ENCODE measurements around the gene TP53INP2. TPM values are rescaled to one million over a fixed set of nuclear protein-coding genes. Genes with fewer than 3 reads are reported as not detected.
"Not testable (repeated sequence)": the region's sequence is repeated elsewhere in the genome, so short reads cannot be mapped to it uniquely, and the experiment has no call there.

TP53INP2 gene
- total RNA-seq, 2 donors from 2014 or later, result 9.9 to 10.2 TPM

GRCh38 chr20:34709044-34709830 is 5.1 kb downstream of the TP53INP2 start:
- Mint-ChIP-seq H3K36me3 (ENCODE audit: insufficient read depth in 2 of 2) (peaks cover 0 to 2% of the 10 kb centered on the region in 2 donors), H3K27me3 (ENCODE audit: low read depth) (peaks cover 6% of the 10 kb centered on the region), H3K9me3 (no peaks in the 10 kb centered on the region), H3K27ac (peak overlapping the region; percentile 27), H3K4me1 (ENCODE audit: low read depth) (peaks cover 47% of the 10 kb centered on the region), H3K4me3 (peak overlapping the region; percentile 85 to 91)
- ATAC-seq (replicated peaks in 1 of 2) (peak; percentile 78 to 79), DNase-seq (peak; percentile 91 to 92)

- peak overlapping the region; percentile 27 for H3K27ac Mint-ChIP-seq
- H3K4me1 Mint-ChIP-seq (ENCODE audit: low read depth), result peaks cover 41% of the 10 kb centered on the region
- H3K27me3 Mint-ChIP-seq (ENCODE audit: low read depth), result peaks cover 6% of the 10 kb centered on the region
- peaks cover 1 to 2% of the 10 kb centered on the region in 2 donors for H3K36me3 Mint-ChIP-seq (ENCODE audit: insufficient read depth in 2 of 2)
- H3K9me3 Mint-ChIP-seq, result no peaks in the 10 kb centered on the region
- DNase-seq, result peak; percentile 66
- peak overlapping the region; percentile 85 to 91 for H3K4me3 Mint-ChIP-seq
- ATAC-seq (replicated peaks in 1 of 2), result peak; percentile 26 to 41
Measured at GRCh38 chr20:34709831-34710567, 5.9 kb downstream of the TP53INP2 start.

GRCh38 chr20:34710568-34710839 is 6.4 kb downstream of the TP53INP2 start:
- peaks cover 37% of the 10 kb centered on the region for H3K4me1 Mint-ChIP-seq (ENCODE audit: low read depth)
- DNase-seq, result no peak
- H3K4me3 Mint-ChIP-seq, result peak overlapping the region; percentile 83 to 90
- no peaks in the 10 kb centered on the region for H3K9me3 Mint-ChIP-seq
- peaks cover 6% of the 10 kb centered on the region for H3K27me3 Mint-ChIP-seq (ENCODE audit: low read depth)
- peak overlapping the region; percentile 14 for H3K27ac Mint-ChIP-seq
- H3K36me3 Mint-ChIP-seq (ENCODE audit: insufficient read depth in 2 of 2), result peaks cover 1 to 2% of the 10 kb centered on the region in 2 donors
- no peak for ATAC-seq (replicated peaks in 1 of 2)

GRCh38 chr20:34710861-34711574 is 6.9 kb downstream of the TP53INP2 start:
- peak overlapping the region; percentile 83 to 90 for H3K4me3 Mint-ChIP-seq
- no peak overlapping the region for H3K27ac Mint-ChIP-seq
- H3K4me1 Mint-ChIP-seq (ENCODE audit: low read depth), result peaks cover 37% of the 10 kb centered on the region
- H3K36me3 Mint-ChIP-seq (ENCODE audit: insufficient read depth in 2 of 2), result peaks cover 1 to 2% of the 10 kb centered on the region in 2 donors
- no peak for ATAC-seq (replicated peaks in 1 of 2)
- no peaks in the 10 kb centered on the region for H3K9me3 Mint-ChIP-seq
- DNase-seq, result no peak
- H3K27me3 Mint-ChIP-seq (ENCODE audit: low read depth), result peaks cover 6% of the 10 kb centered on the region

GRCh38 chr20:34711813-34712430 is 7.8 kb downstream of the TP53INP2 start:
- H3K9me3 Mint-ChIP-seq, result no peaks in the 10 kb centered on the region
- H3K27me3 Mint-ChIP-seq (ENCODE audit: low read depth), result peaks cover 6% of the 10 kb centered on the region
- ATAC-seq (replicated peaks in 1 of 2), result no peak
- H3K36me3 Mint-ChIP-seq (ENCODE audit: insufficient read depth in 2 of 2), result peaks cover 1 to 2% of the 10 kb centered on the region in 2 donors
- no peak overlapping the region for H3K27ac Mint-ChIP-seq
- no peak overlapping the region for H3K4me3 Mint-ChIP-seq
- DNase-seq, result no peak
- H3K4me1 Mint-ChIP-seq (ENCODE audit: low read depth), result peaks cover 37% of the 10 kb centered on the region

- H3K9me3 Mint-ChIP-seq, result no peaks in the 10 kb centered on the region
- H3K27ac Mint-ChIP-seq, result peak overlapping the region; percentile 2
- peaks cover 1 to 2% of the 10 kb centered on the region in 2 donors for H3K36me3 Mint-ChIP-seq (ENCODE audit: insufficient read depth in 2 of 2)
- H3K27me3 Mint-ChIP-seq (ENCODE audit: low read depth), result peaks cover 6% of the 10 kb centered on the region
- H3K4me1 Mint-ChIP-seq (ENCODE audit: low read depth), result peaks cover 37% of the 10 kb centered on the region
- no peak for ATAC-seq (replicated peaks in 1 of 2)
- H3K4me3 Mint-ChIP-seq, result no peak overlapping the region
- no peak for DNase-seq
Measured at GRCh38 chr20:34712525-34713192, 8.5 kb downstream of the TP53INP2 start.

- peak; percentile 23 to 42 for ATAC-seq (replicated peaks in 1 of 2)
- Mint-ChIP-seq H3K36me3 (ENCODE audit: insufficient read depth in 2 of 2) (peaks cover 1 to 2% of the 10 kb centered on the region in 2 donors), H3K4me3 (peak overlapping the region; percentile 2 to 18)
Measured at GRCh38 chr20:34713194-34713943, 9.2 kb downstream of the TP53INP2 start.

GRCh38 chr20:34713944-34714515 is 9.9 kb downstream of the TP53INP2 start:
- peaks cover 34% of the 10 kb centered on the region for H3K4me1 Mint-ChIP-seq (ENCODE audit: low read depth)
- H3K27me3 Mint-ChIP-seq (ENCODE audit: low read depth); DNase-seq; H3K36me3 Mint-ChIP-seq (ENCODE audit: insufficient read depth in 2 of 2); H3K27ac Mint-ChIP-seq; H3K4me3 Mint-ChIP-seq; ATAC-seq (replicated peaks in 1 of 2); H3K9me3 Mint-ChIP-seq: not testable (repeated sequence)

More at GRCh38 chr20:34713194-34713943, 9.2 kb downstream of the TP53INP2 start:
- Mint-ChIP-seq H3K4me1 (ENCODE audit: low read depth) (peaks cover 33% of the 10 kb centered on the region), H3K27ac (peak overlapping the region; percentile 6), H3K9me3 (no peaks in the 10 kb centered on the region), H3K27me3 (ENCODE audit: low read depth) (peaks cover 6% of the 10 kb centered on the region)
- peak; percentile 51 to 53 for DNase-seq

GRCh38 chr20:34715384-34715783 is 11.2 kb downstream of the TP53INP2 start:
- Mint-ChIP-seq H3K36me3 (ENCODE audit: insufficient read depth in 2 of 2) (peaks cover 1 to 2% of the 10 kb centered on the region in 2 donors), H3K4me3 (no peak overlapping the region), H3K27me3 (ENCODE audit: low read depth) (peaks cover 2% of the 10 kb centered on the region), H3K27ac (no peak overlapping the region), H3K4me1 (ENCODE audit: low read depth) (peaks cover 44% of the 10 kb centered on the region), H3K9me3 (no peaks in the 10 kb centered on the region)
- ATAC-seq (replicated peaks in 1 of 2) (no peak), DNase-seq (no peak)

GRCh38 chr20:34716921-34717229 is 12.7 kb downstream of the TP53INP2 start:
- no peak for DNase-seq
- H3K36me3 Mint-ChIP-seq (ENCODE audit: insufficient read depth in 2 of 2), result peaks cover 1 to 2% of the 10 kb centered on the region in 2 donors
- H3K9me3 Mint-ChIP-seq, result no peaks in the 10 kb centered on the region
- H3K4me1 Mint-ChIP-seq (ENCODE audit: low read depth), result peaks cover 53% of the 10 kb centered on the region
- no peaks in the 10 kb centered on the region for H3K27me3 Mint-ChIP-seq (ENCODE audit: low read depth)
- no peak overlapping the region for H3K4me3 Mint-ChIP-seq
- no peak for ATAC-seq (replicated peaks in 1 of 2)
- H3K27ac Mint-ChIP-seq, result no peak overlapping the region

- H3K27ac Mint-ChIP-seq, result no peak overlapping the region
- H3K27me3 Mint-ChIP-seq (ENCODE audit: low read depth), result no peaks in the 10 kb centered on the region
- H3K4me3 Mint-ChIP-seq, result peak overlapping the region in 1 of 2 donors; percentile 13
- no peak for DNase-seq
- peaks cover 1 to 2% of the 10 kb centered on the region in 2 donors for H3K36me3 Mint-ChIP-seq (ENCODE audit: insufficient read depth in 2 of 2)
- no peak for ATAC-seq (replicated peaks in 1 of 2)
- H3K9me3 Mint-ChIP-seq, result no peaks in the 10 kb centered on the region
- peaks cover 52% of the 10 kb centered on the region for H3K4me1 Mint-ChIP-seq (ENCODE audit: low read depth)
Measured at GRCh38 chr20:34717230-34718095, 13.3 kb downstream of the TP53INP2 start.
